C4-2B (cell line): ENCODE measurements around the gene OSBPL2.

Experiments used
- CTCF ChIP-seq: fragments of 450-650 bp; conservative IDR thresholded peaks from 2 replicates; pipeline ENCODE4 v1.5.1; 2017; ENCODE audit warnings: mild to moderate bottlenecking
- ZFX ChIP-seq: fragments of 450-650 bp; IDR thresholded peaks from 2 replicates; pipeline ENCODE4 v1.6.1; 2017

GRCh38 chr20:62208795-62209755 is 29.2 kb upstream of the OSBPL2 start:
- TF ChIP-seq CTCF, result no peak; the same call in 1 of the 2 replicates
- TF ChIP-seq ZFX, result no peak
